HCT116 (cell line): ENCODE measurements around the gene RPL12. TPM values are rescaled to one million over a fixed set of nuclear protein-coding genes. Genes with fewer than 3 reads are reported as not detected.

Experiments
- ATAC-seq: fragments of 200-7000 bp; cut with Tn5 transposase; 2 replicates; pipeline ENCODE4 v1.9.1; 2020; ENCODE audit warnings: mild to moderate bottlenecking, moderate library complexity
- BruUV-seq: library from RNA; stranded (reverse); fragments of 400-500 nt; replicated peaks from 2 replicates; lab custom pipeline; 2021; lab: Mats Ljungman, UMichigan
- CTCF ChIA-PET: fragments of 300-600 bp; sonication (Branson Sonifier 250); formaldehyde crosslinking; loops from one replicate; lab custom pipeline; 2021; ENCODE audit warnings: antibody characterized with exemption; lab: Charles Lee
- POLR2A ChIA-PET: fragments of 300-600, 350-600 bp; sonication (Branson Sonifier 250); formaldehyde crosslinking; loops from one replicate; lab custom pipeline; 2021; ENCODE audit warnings: antibody characterized with exemption; lab: Charles Lee
- RAD21 ChIA-PET, 2 experiments: fragments of 300-600 bp; sonication (Branson Sonifier 250); formaldehyde crosslinking; loops; one replicate each; lab custom pipeline; 2023; ENCODE audit warnings: low total read pairs in 2 of 2; ENCODE audit not compliant: uncharacterized antibody in 2 of 2, unreplicated experiment in 2 of 2, low non-redundant PET in 1 of 2; lab: Charles Lee
- DNase-seq: peaks from one replicate; pipeline ENCODE4 v3.0.0-alpha.2; 2010; ENCODE audit warnings: low read depth, low spot score
- H2AFZ ChIP-seq: fragments of 200-600 bp; shearing (Covaris generic), sonication (generic); 2 replicates; pipeline ENCODE4 v1.6.1; 2017; ENCODE audit warnings: low read depth, mixed run types, mixed read lengths, antibody characterized with exemption, low read length; ENCODE audit not compliant: poor library complexity, severe bottlenecking
- H3K27ac ChIP-seq: 2 replicates; pipeline ENCODE4 v1.5.1; 2012; ENCODE audit warnings: low read depth, low read length
- H3K27me3 ChIP-seq: fragments of 200-600 bp; sonication (generic); 2 replicates; pipeline ENCODE4 v1.6.1; 2016; ENCODE audit warnings: mixed run types, low read length, mixed read lengths; ENCODE audit not compliant: insufficient read depth
- H3K36me3 ChIP-seq, 2 experiments: fragments of 200-500 bp in 1 of 2; fragments of 200-600 bp in 1 of 2; sonication (Bioruptor generic) in 1 of 2; sonication (generic) in 1 of 2; 2 replicates each; pipeline versions ENCODE4 v1.5.1 to v1.6.1; 2014 to 2016; ENCODE audit warnings: low read length in 2 of 2, inconsistent platforms in 1 of 2, mixed read lengths in 1 of 2, mixed run types in 1 of 2; ENCODE audit not compliant: insufficient read depth in 2 of 2, control insufficient read depth in 1 of 2
- H3K4me1 ChIP-seq, 2 experiments: fragments of 200-600 bp in 1 of 2; sonication (generic) in 1 of 2; 2 replicates each; pipeline versions ENCODE4 v1.5.1 to v1.6.1; 2012 to 2017; ENCODE audit warnings: low read length in 2 of 2, inconsistent platforms in 1 of 2, mild to moderate bottlenecking in 1 of 2, mixed read lengths in 1 of 2, mixed run types in 1 of 2, moderate library complexity in 1 of 2; ENCODE audit not compliant: insufficient read depth in 2 of 2, control insufficient read depth in 1 of 2
- H3K4me2 ChIP-seq: fragments of 200-600 bp; sonication (generic); 2 replicates; pipeline ENCODE4 v1.6.1; 2017; ENCODE audit warnings: mixed run types, low read length, mixed read lengths
- H3K4me3 ChIP-seq, 2 experiments: fragments of 200-600 bp in 1 of 2; sonication (generic) in 1 of 2; replicated peaks in 1 of 2; 2 replicates each; pipeline ENCODE4 v1.5.1; 2011 to 2016; ENCODE audit warnings: low read length in 2 of 2, control low read depth in 1 of 2, low read depth in 1 of 2, mild to moderate bottlenecking in 1 of 2, mixed read lengths in 1 of 2, mixed run types in 1 of 2
- H3K79me2 ChIP-seq: fragments of 200-600 bp; sonication (generic); 2 replicates; pipeline ENCODE4 v1.6.1; 2017; ENCODE audit warnings: mild to moderate bottlenecking, mixed run types, low read length, moderate library complexity, mixed read lengths; ENCODE audit not compliant: insufficient read depth
- H3K9ac ChIP-seq: fragments of 200-600 bp; sonication (generic); 2 replicates; pipeline ENCODE4 v1.6.1; 2016; ENCODE audit warnings: low read length, mixed read lengths
- H3K9me2 ChIP-seq: fragments of 200-600 bp; sonication (generic), shearing (Covaris generic); 2 replicates; pipeline ENCODE4 v1.6.1; 2017; ENCODE audit warnings: mixed run types, mild to moderate bottlenecking, moderate library complexity; ENCODE audit not compliant: insufficient read depth
- H3K9me3 ChIP-seq, 2 experiments: fragments of 200-500 bp in 1 of 2; fragments of 200-600 bp in 1 of 2; sonication (Bioruptor generic) in 1 of 2; sonication (generic) in 1 of 2; 2 replicates each; pipeline ENCODE4 v1.6.1; 2014 to 2017; ENCODE audit warnings: low read length in 2 of 2, mixed read lengths in 2 of 2, inconsistent platforms in 1 of 2, low read depth in 1 of 2, mild to moderate bottlenecking in 1 of 2, mixed run types in 1 of 2, moderate library complexity in 1 of 2; ENCODE audit not compliant: control insufficient read depth in 1 of 2, insufficient read depth in 1 of 2
- H4K20me1 ChIP-seq: fragments of 200-600 bp; sonication (generic), shearing (Covaris generic); 2 replicates; pipeline ENCODE4 v1.6.1; 2017; ENCODE audit warnings: mixed run types, mild to moderate bottlenecking, moderate library complexity; ENCODE audit not compliant: insufficient read depth
- ATF3 ChIP-seq: IDR thresholded peaks from 2 replicates; pipeline ENCODE4 v1.6.1; 2012
- CBX3 ChIP-seq: IDR thresholded peaks from 2 replicates; pipeline ENCODE4 v1.6.1; 2012; ENCODE audit warnings: low read depth
- CEBPB ChIP-seq: IDR thresholded peaks from 2 replicates; pipeline ENCODE4 v1.6.1; 2012; ENCODE audit warnings: low read depth
- CTCF ChIP-seq, 3 experiments: fragments of 200-600 bp in 1 of 3; sonication (generic) in 1 of 3; IDR thresholded peaks in 2 of 3; conservative IDR thresholded peaks in 1 of 3; 2 replicates each; pipeline ENCODE4 v1.5.1; 2012 to 2017; ENCODE audit warnings: low read depth in 2 of 3, low read length in 2 of 3, antibody characterized with exemption in 1 of 3, borderline replicate concordance in 1 of 3, control low read depth in 1 of 3, mild to moderate bottlenecking in 1 of 3, mixed read lengths in 1 of 3, mixed run types in 1 of 3, moderate library complexity in 1 of 3; ENCODE audit not compliant: insufficient read depth in 1 of 3
- EZH2phosphoT487 ChIP-seq: fragments of 200-600 bp; IDR thresholded peaks from 2 replicates; pipeline ENCODE4 v1.6.1; 2018; ENCODE audit warnings: antibody characterized with exemption, borderline replicate concordance
- JUND ChIP-seq: IDR thresholded peaks from 2 replicates; pipeline ENCODE4 v1.6.1; 2012
- MAX ChIP-seq: IDR thresholded peaks from 2 replicates; pipeline ENCODE4 v1.6.1; 2012
- POLR2A ChIP-seq: IDR thresholded peaks from 2 replicates; pipeline ENCODE4 v1.7.0; 2011; ENCODE audit warnings: borderline replicate concordance; ENCODE audit not compliant: insufficient read depth, insufficient read length; ENCODE audit errors: extremely low read depth
- POLR2AphosphoS5 ChIP-seq: IDR thresholded peaks from 2 replicates; pipeline ENCODE4 v1.6.1; 2011; ENCODE audit warnings: mild to moderate bottlenecking, low read depth, low read length, moderate library complexity
- RAD21 ChIP-seq: IDR thresholded peaks from 2 replicates; pipeline ENCODE4 v1.6.1; 2012; ENCODE audit warnings: low read depth, mild to moderate bottlenecking
- REST ChIP-seq: IDR thresholded peaks from 2 replicates; pipeline ENCODE4 v1.6.1; 2012; ENCODE audit warnings: low read depth
- SP1 ChIP-seq: IDR thresholded peaks from 2 replicates; pipeline ENCODE4 v1.6.1; 2012; ENCODE audit warnings: low read depth
- SRF ChIP-seq: IDR thresholded peaks from 2 replicates; pipeline ENCODE4 v1.6.1; 2012; ENCODE audit warnings: low read depth
- TCF7L2 ChIP-seq: IDR thresholded peaks from 2 replicates; pipeline ENCODE4 v1.7.0; 2011; ENCODE audit warnings: borderline replicate concordance, inconsistent platforms; ENCODE audit not compliant: insufficient read depth, insufficient read length; ENCODE audit errors: extremely low read depth
- ZBTB33 ChIP-seq: IDR thresholded peaks from 2 replicates; pipeline ENCODE4 v1.6.1; 2011; ENCODE audit warnings: mild to moderate bottlenecking, low read length, moderate library complexity; ENCODE audit not compliant: insufficient replicate concordance; ENCODE audit errors: extremely low read depth
- ZNF274 ChIP-seq: fragments of 200-500 bp; sonication (Bioruptor generic); IDR thresholded peaks from 2 replicates; pipeline ENCODE4 v1.6.1; 2014; ENCODE audit warnings: mild to moderate bottlenecking, low read depth, low read length, inconsistent platforms
- intact Hi-C: fragments of 100-400 bp; cut with micrococcal nuclease; formaldehyde crosslinking; loops from 2 replicates; pipeline ENCODE4 v1.10.0; 2022
- total RNA-seq: library from RNA; stranded (reverse); gene quantifications from one replicate; pipeline ENCODE4 v1.2.1, GENCODE V29; 2021; ENCODE audit not compliant: unreplicated experiment

Gene RPL12
- total RNA-seq, 1 experiment from 2014 or later: 2,679 TPM

- H3K27me3 ChIP-seq: no peaks in the 10 kb centered on the region
- no peak overlapping the region for H3K9ac ChIP-seq
- H3K9me3 ChIP-seq: no peaks in the 10 kb centered on the region
- BruUV-seq: no TSS peak
- no peaks in the 10 kb centered on the region for H3K4me1 ChIP-seq
- ATAC-seq (no peak), DNase-seq (no peak)
- no peak overlapping the region for H3K27ac ChIP-seq
- no peak for TF ChIP-seq MAX
- TF ChIP-seq CTCF (IDR thresholded peaks at IDR 0.05 in 2 of 3, conservative IDR thresholded peaks at IDR 0.05 in 1 of 3; ENCODE audit: borderline replicate concordance in 1 of 3, insufficient read depth in 1 of 3, low read depth in 2 of 3, low read length in 2 of 3): no peak
- no peak for TF ChIP-seq POLR2AphosphoS5
- TF ChIP-seq TCF7L2: no peak
- no peak for TF ChIP-seq JUND
- TF ChIP-seq RAD21: no peak
- TF ChIP-seq CBX3: no peak
- no peak for TF ChIP-seq SRF
- no peak for TF ChIP-seq ATF3
- TF ChIP-seq ZNF274: no peak
- no peak for TF ChIP-seq POLR2A
- no peak for TF ChIP-seq EZH2phosphoT487
- no peak for TF ChIP-seq REST
- no peak for TF ChIP-seq SP1
- no peak for TF ChIP-seq CEBPB
- no peak for TF ChIP-seq ZBTB33
- no peaks in the 10 kb centered on the region; a peak in 1 of 4 replicates for H3K36me3 ChIP-seq
- H3K4me2 ChIP-seq: no peak overlapping the region
- no peaks in the 10 kb centered on the region for H3K9me2 ChIP-seq
- H3K79me2 ChIP-seq: no peaks in the 10 kb centered on the region
- CTCF ChIA-PET: no interaction called here
- POLR2A ChIA-PET: no interaction called here
- intact Hi-C loops: no loop called here
- RAD21 ChIA-PET: no interaction called here
- H4K20me1 ChIP-seq: no peaks in the 10 kb centered on the region
- no peak overlapping the region for H2AFZ ChIP-seq
- no peak overlapping the region for H3K4me3 ChIP-seq
These were observed 22.3 kb upstream of the RPL12 start for GRCh38 chr9:127473501-127473900.
